ENCODE data around the gene NUP210L. TPM values are rescaled to one million over a fixed set of nuclear protein-coding genes. Genes with fewer than 3 reads are reported as not detected.

Gene NUP210L
- total and polyA plus RNA-seq, 3 donors from 2014 or later: 23.0 to 77.2 (median 24.4) TPM

DNA sequence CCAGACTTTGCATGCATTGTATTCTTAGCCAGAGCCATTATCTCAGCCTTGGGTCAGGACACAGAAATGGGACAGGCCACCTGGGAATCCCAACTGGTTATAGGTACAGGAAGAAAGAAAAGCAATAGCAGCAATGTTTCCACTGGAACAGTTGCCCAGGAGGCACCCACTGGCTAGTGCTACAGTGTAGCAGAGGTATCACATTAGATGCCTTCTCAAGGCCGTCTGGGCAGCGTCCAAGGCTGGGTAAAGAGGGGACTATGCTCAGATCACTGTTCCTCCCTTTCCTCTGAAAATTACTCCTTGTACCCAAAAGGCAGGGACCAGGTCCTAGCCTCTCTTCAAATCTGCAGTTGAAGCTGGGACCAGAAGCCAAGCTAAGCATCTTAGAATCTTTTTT lies 184.5 kb downstream of the NUP210L start:
- Histone ChIP-seq H3K36me3 (ENCODE audit: low read depth, missing control alignments) (no peaks in the 10 kb centered on the region), H3K4me1 (peaks cover 22% of the 10 kb centered on the region), H3K4me3 (no peak overlapping the region), H3K9me3 (no peaks in the 10 kb centered on the region), H3K27ac (peak overlapping the region in 1 of 2 donors; percentile 26), H3K27me3 (no peaks in the 10 kb centered on the region)
- peak; percentile 89 for DNase-seq
- WGBS, 2 donors: 31 to 47% methylated on average over 2 of the region's 2 CpGs
- intact Hi-C loops (cut with DNase I; ENCODE audit: low total_unique reads): no loop called here
- TF ChIP-seq, protein P1, sequence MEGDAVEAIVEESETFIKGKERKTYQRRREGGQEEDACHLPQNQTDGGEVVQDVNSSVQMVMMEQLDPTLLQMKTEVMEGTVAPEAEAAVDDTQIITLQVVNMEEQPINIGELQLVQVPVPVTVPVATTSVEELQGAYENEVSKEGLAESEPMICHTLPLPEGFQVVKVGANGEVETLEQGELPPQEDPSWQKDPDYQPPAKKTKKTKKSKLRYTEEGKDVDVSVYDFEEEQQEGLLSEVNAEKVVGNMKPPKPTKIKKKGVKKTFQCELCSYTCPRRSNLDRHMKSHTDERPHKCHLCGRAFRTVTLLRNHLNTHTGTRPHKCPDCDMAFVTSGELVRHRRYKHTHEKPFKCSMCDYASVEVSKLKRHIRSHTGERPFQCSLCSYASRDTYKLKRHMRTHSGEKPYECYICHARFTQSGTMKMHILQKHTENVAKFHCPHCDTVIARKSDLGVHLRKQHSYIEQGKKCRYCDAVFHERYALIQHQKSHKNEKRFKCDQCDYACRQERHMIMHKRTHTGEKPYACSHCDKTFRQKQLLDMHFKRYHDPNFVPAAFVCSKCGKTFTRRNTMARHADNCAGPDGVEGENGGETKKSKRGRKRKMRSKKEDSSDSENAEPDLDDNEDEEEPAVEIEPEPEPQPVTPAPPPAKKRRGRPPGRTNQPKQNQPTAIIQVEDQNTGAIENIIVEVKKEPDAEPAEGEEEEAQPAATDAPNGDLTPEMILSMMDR (IDR thresholded peaks at IDR 0.05): no peak
- no peak for TF ChIP-seq POLR2A (IDR thresholded peaks at IDR 0.05)

DNA sequence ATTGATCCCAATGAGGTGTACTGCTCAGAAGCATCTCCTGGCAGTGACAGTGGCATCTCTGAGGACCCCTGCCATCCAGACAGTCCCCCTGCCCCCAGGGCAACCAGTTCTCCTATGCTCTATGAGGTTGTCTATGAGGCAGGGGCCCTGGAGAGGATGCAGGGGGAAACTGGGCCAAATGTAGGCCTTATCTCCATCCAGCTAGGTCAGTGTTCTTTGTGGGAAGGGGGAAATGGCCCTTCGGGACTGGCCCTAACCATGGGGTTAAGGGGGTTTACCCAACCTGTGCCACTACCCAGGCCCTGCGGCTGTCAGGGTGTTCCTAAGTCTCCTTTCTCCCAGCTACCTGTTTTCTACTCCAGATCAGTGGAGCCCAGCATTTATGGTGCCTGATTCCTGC lies 185.9 kb downstream of the NUP210L start:
- Histone ChIP-seq H3K4me3 (no peak overlapping the region), H3K27me3 (no peaks in the 10 kb centered on the region), H3K27ac (no peak overlapping the region), H3K4me1 (peaks cover 34% of the 10 kb centered on the region), H3K9me3 (no peaks in the 10 kb centered on the region), H3K36me3 (ENCODE audit: low read depth, missing control alignments) (no peaks in the 10 kb centered on the region)
- TF ChIP-seq, protein P1 (IDR thresholded peaks at IDR 0.05): no peak
- intact Hi-C loops (cut with DNase I; ENCODE audit: low total_unique reads): no loop called here
- 89 to 100% methylated on average over 2 of the region's 2 CpGs for WGBS, 2 donors
- DNase-seq: no peak

DNA sequence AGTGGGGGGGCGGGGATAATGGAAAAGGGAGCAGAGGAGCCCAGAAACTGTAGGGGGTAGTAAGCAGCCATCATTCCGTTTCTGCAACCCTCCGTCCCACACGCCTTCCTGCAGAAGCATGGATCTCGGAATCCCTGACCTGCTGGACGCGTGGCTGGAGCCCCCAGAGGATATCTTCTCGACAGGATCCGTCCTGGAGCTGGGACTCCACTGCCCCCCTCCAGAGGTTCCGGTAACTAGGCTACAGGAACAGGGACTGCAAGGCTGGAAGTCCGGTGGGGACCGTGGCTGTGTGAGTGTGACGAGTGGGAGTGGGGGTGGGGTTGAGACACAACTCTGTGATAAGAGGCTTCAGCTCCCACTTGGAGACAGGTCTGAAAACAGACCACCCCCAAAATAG lies 186.5 kb downstream of the NUP210L start:
- 0 to 1% methylated on average over 1 to 13 of the region's 13 CpGs for WGBS, 2 donors
- Histone ChIP-seq H3K27ac (peak overlapping the region in 1 of 2 donors; percentile 94), H3K27me3 (no peaks in the 10 kb centered on the region), H3K36me3 (ENCODE audit: low read depth, missing control alignments) (no peaks in the 10 kb centered on the region), H3K4me3 (peak overlapping the region in 1 of 2 donors; percentile 61), H3K9me3 (no peaks in the 10 kb centered on the region), H3K4me1 (peaks cover 34% of the 10 kb centered on the region)
- intact Hi-C loops (cut with DNase I; ENCODE audit: low total_unique reads): no loop called here
- TF ChIP-seq, protein P1 (IDR thresholded peaks at IDR 0.05): no peak
- TF ChIP-seq POLR2A (IDR thresholded peaks at IDR 0.05): no peak
- no peak for DNase-seq

DNA sequence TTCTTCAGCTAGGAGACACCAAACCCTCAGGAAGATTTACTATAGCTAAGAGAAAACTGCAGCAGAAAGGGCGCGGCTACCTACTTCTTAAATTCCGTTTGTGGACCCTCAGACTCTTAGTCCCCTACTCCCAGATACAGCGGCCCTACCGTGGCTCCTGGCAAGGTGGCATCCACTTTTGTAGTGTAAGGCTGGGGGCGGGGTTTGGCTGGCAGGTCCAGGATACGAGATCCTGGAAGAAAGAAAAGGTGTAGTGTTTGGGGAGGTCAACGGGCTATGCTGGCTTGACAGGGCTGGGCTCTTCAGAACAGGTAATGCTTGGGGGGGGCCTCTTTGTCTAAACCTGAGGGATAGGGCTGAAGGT lies 186.9 kb downstream of the NUP210L start:
- TF ChIP-seq, protein P1 (IDR thresholded peaks at IDR 0.05): no peak
- no peak for TF ChIP-seq POLR2A (IDR thresholded peaks at IDR 0.05)
- 1 to 3% methylated on average over 8 of the region's 8 CpGs for WGBS, 2 donors

More for the DNA sequence above, 186.9 kb downstream of the NUP210L start:
- Histone ChIP-seq H3K27me3 (no peaks in the 10 kb centered on the region), H3K36me3 (ENCODE audit: low read depth, missing control alignments) (no peaks in the 10 kb centered on the region), H3K4me1 (peaks cover 34% of the 10 kb centered on the region), H3K4me3 (peak overlapping the region; percentile 61 to 66), H3K27ac (peak overlapping the region; percentile 80 to 94), H3K9me3 (no peaks in the 10 kb centered on the region)
- intact Hi-C loops (cut with DNase I; ENCODE audit: low total_unique reads): no loop called here
- DNase-seq: peak; percentile 58
